ENCODE measurements around the gene RIMBP2. TPM values are rescaled to one million over a fixed set of nuclear protein-coding genes. Genes with fewer than 3 reads are reported as not detected.

Gene RIMBP2
- total RNA-seq, 5 donors from 2014 or later (not counting 1 experiment from before 2014, with no cell fraction given), result 0.10 to 0.38 TPM; not detected in 3

DNA sequence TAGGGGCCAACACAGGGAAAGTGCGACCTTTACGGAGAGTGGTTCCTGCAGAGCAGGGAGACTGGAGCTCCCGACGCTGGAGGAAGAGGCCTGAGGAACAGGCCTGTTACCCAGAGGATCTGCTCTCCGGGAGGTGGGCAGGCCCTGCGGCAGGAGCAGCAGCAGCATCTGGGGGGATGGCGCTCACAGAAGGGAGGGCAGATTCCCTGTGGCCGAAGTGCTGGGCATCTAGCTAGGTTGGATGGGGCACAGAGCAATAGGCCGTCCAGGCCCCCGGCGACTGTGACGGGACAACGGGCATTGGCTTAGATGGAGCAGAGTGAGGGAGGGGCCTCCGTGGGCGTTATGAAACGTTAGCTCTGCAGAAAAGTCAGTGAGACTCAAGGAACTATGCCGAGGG, 242.8 kb downstream of the RIMBP2 start:
- Histone ChIP-seq H3K36me3 (ENCODE audit: control insufficient read depth in 2 of 2, extremely low read depth in 1 of 2, insufficient read depth in 1 of 2, low read length in 1 of 2) (no peaks in the 10 kb centered on the region), H3K27me3 (replicated peaks in 1 of 2; ENCODE audit: control insufficient read depth in 2 of 2, extremely low read depth in 1 of 2, insufficient read depth in 2 of 2, low read length in 1 of 2) (peaks cover 0 to 1% of the 10 kb centered on the region in 2 experiments), H3K9me3 (no peaks in the 10 kb centered on the region), H3K4me3 (ENCODE audit: control insufficient read depth in 1 of 2, extremely low read depth in 1 of 2, low read length in 1 of 2) (no peak overlapping the region), H3K4me1 (ENCODE audit: control insufficient read depth in 1 of 2, extremely low read depth in 1 of 2, insufficient read depth in 2 of 2, low read length in 2 of 2) (no peaks in the 10 kb centered on the region), H3K27ac (ENCODE audit: low read length) (no peak overlapping the region)
- no peak overlapping the region for H3K4me3 Mint-ChIP-seq
- DNase-seq (no peak), ATAC-seq (replicated peaks in 1 of 4) (no peak)
- ChIA-PET POLR2A (no interaction called here), CTCF (no interaction called here)
- H3K9me3 Mint-ChIP-seq, result no peaks in the 10 kb centered on the region
- no peaks in the 10 kb centered on the region for H3K36me3 Mint-ChIP-seq
- H3K27ac Mint-ChIP-seq, result no peak overlapping the region
- H3K4me1 Mint-ChIP-seq, result no peaks in the 10 kb centered on the region
- 76% methylated on average over 16 of the region's 17 CpGs for WGBS (ENCODE audit: insufficient coverage)
- peaks cover 0 to 3% of the 10 kb centered on the region in 2 donors for H3K27me3 Mint-ChIP-seq

GRCh38 chr12:130470969-130471368, 245.1 kb downstream of the RIMBP2 start:
- H3K9me3 Mint-ChIP-seq, result peaks cover 9 to 13% (median 12%) of the 10 kb centered on the region in 3 donors
- H3K9me3 ChIP-seq, result no peaks in the 10 kb centered on the region
- DNase-seq, result no peak
- H3K36me3 Mint-ChIP-seq, result no peaks in the 10 kb centered on the region
- peaks cover 0 to 2% of the 10 kb centered on the region in 2 experiments for H3K27me3 ChIP-seq (replicated peaks in 1 of 2; ENCODE audit: control insufficient read depth in 2 of 2, extremely low read depth in 1 of 2, insufficient read depth in 2 of 2, low read length in 1 of 2)
- no peak overlapping the region for H3K4me3 Mint-ChIP-seq
- H3K27ac Mint-ChIP-seq, result no peak overlapping the region
- 87% methylated on average over 5 of the region's 6 CpGs for WGBS (ENCODE audit: insufficient coverage)
- no peak overlapping the region for H3K4me3 ChIP-seq (ENCODE audit: control insufficient read depth in 1 of 2, extremely low read depth in 1 of 2, low read length in 1 of 2)
- H3K4me1 Mint-ChIP-seq, result no peaks in the 10 kb centered on the region
- ATAC-seq (replicated peaks in 1 of 4), result no peak
- CTCF ChIA-PET, result no interaction called here
- H3K27me3 Mint-ChIP-seq, result peaks cover 0 to 3% of the 10 kb centered on the region in 2 donors
- H3K27ac ChIP-seq (ENCODE audit: low read length), result no peak overlapping the region
- H3K36me3 ChIP-seq (ENCODE audit: control insufficient read depth in 2 of 2, extremely low read depth in 1 of 2, insufficient read depth in 1 of 2, low read length in 1 of 2), result no peaks in the 10 kb centered on the region
- POLR2A ChIA-PET, result no interaction called here
- no peaks in the 10 kb centered on the region for H3K4me1 ChIP-seq (ENCODE audit: control insufficient read depth in 1 of 2, extremely low read depth in 1 of 2, insufficient read depth in 2 of 2, low read length in 2 of 2)

DNA sequence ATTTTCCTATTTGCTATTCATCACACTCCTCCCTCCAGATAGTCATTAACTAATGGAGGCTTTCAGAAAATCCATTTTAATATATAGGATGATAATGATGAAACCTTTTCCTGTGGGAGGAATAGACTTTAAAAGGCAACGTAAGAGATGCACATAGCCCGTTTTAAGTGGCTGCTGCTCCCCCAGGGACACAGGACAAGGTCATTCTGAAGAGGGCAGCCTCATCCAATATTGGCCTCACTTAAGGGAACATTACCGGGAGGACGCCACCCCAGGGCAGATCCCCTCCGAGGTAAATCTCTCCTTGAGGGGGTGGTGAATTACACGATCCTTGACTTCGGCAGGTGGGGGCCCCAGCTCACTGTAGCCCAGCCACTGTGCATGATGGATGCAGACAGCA, 246.5 kb downstream of the RIMBP2 start:
- ChIA-PET CTCF (no interaction called here), POLR2A (no interaction called here)
- H3K9me3 ChIP-seq, result no peaks in the 10 kb centered on the region
- H3K27me3 Mint-ChIP-seq, result no peaks in the 10 kb centered on the region
- peaks cover 0 to 8% of the 10 kb centered on the region in 2 experiments for H3K27me3 ChIP-seq (replicated peaks in 1 of 2; ENCODE audit: control insufficient read depth in 2 of 2, extremely low read depth in 1 of 2, insufficient read depth in 2 of 2, low read length in 1 of 2)
- H3K9me3 Mint-ChIP-seq, result peaks cover 9 to 13% (median 12%) of the 10 kb centered on the region in 3 donors
- H3K4me1 Mint-ChIP-seq, result no peaks in the 10 kb centered on the region
- ATAC-seq (replicated peaks in 1 of 4), result no peak
- no peak overlapping the region for H3K27ac ChIP-seq (ENCODE audit: low read length)
- H3K4me3 ChIP-seq (ENCODE audit: control insufficient read depth in 1 of 2, extremely low read depth in 1 of 2, low read length in 1 of 2), result no peak overlapping the region
- 81% methylated on average over 5 of the region's 7 CpGs for WGBS (ENCODE audit: insufficient coverage)
- H3K36me3 ChIP-seq (ENCODE audit: control insufficient read depth in 2 of 2, extremely low read depth in 1 of 2, insufficient read depth in 1 of 2, low read length in 1 of 2), result no peaks in the 10 kb centered on the region
- no peaks in the 10 kb centered on the region for H3K4me1 ChIP-seq (ENCODE audit: control insufficient read depth in 1 of 2, extremely low read depth in 1 of 2, insufficient read depth in 2 of 2, low read length in 2 of 2)
- no peak overlapping the region for H3K4me3 Mint-ChIP-seq
- no peak for DNase-seq
- no peaks in the 10 kb centered on the region for H3K36me3 Mint-ChIP-seq
- H3K27ac Mint-ChIP-seq, result no peak overlapping the region

DNA sequence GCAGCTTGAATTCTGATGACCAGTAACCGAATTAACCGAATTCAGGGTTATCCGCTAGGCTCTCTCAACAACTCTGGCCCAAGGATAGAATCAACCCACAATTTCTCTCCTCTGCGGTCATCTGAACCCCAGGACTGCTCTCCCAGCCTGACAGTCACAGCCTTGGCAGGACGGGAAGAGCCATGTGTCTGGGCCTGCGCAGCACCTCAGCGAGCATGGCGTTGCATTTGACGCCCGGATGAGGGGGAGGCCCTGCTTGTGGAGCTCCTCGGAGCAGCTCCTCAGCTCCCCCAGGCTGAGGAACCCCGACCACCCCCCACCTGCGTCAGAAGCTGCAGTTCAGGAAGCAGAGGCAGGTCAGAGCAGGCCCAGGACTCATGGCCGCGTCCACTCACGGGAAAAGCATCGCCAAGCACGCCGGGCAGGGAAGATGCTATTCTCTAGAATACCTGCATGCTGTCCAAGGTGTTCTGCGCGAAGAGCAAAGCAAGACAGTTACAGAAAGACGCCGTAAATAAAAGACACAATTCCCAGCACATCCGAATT, 247.3 kb downstream of the RIMBP2 start:
- no peak overlapping the region for H3K27ac Mint-ChIP-seq
- Histone ChIP-seq H3K9me3 (no peaks in the 10 kb centered on the region), H3K27ac (ENCODE audit: low read length) (no peak overlapping the region), H3K4me3 (ENCODE audit: control insufficient read depth in 1 of 2, extremely low read depth in 1 of 2, low read length in 1 of 2) (no peak overlapping the region), H3K36me3 (ENCODE audit: control insufficient read depth in 2 of 2, extremely low read depth in 1 of 2, insufficient read depth in 1 of 2, low read length in 1 of 2) (no peaks in the 10 kb centered on the region), H3K27me3 (replicated peaks in 1 of 2; ENCODE audit: control insufficient read depth in 2 of 2, extremely low read depth in 1 of 2, insufficient read depth in 2 of 2, low read length in 1 of 2) (peaks cover 0 to 9% of the 10 kb centered on the region in 2 experiments), H3K4me1 (ENCODE audit: control insufficient read depth in 1 of 2, extremely low read depth in 1 of 2, insufficient read depth in 2 of 2, low read length in 2 of 2) (no peaks in the 10 kb centered on the region)
- POLR2A ChIA-PET, result no interaction called here
- H3K4me3 Mint-ChIP-seq, result no peak overlapping the region
- DNase-seq (no peak), ATAC-seq (replicated peaks in 1 of 4) (no peak)
- no peaks in the 10 kb centered on the region for H3K27me3 Mint-ChIP-seq
- CTCF ChIA-PET, result no interaction called here
- H3K9me3 Mint-ChIP-seq, result peaks cover 12 to 13% (median 13%) of the 10 kb centered on the region in 3 donors
- 91% methylated on average over 24 of the region's 24 CpGs for WGBS (ENCODE audit: insufficient coverage)
- H3K4me1 Mint-ChIP-seq, result no peaks in the 10 kb centered on the region
- H3K36me3 Mint-ChIP-seq, result no peaks in the 10 kb centered on the region

DNA sequence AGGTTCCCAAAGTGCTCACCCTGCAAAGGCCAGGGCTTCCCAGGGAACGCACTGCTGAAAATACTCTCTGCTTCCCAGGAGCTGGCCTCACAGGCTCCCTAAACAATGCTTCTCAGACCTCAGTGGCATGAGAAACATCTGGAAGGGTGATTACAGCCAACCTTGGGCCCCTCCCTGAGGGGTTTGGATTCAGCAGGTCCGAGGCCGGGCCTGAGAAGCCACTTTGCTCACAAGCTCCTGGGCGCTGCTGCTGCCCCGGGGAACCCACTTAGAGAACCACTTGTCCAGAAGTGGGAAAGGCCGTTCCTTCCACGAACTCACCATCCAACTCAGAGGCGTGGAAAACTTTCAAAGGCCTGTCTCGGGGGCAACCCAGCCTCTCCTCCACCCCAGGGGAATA, 247.9 kb downstream of the RIMBP2 start:
- ATAC-seq (replicated peaks in 1 of 4), result no peak
- no peak overlapping the region for H3K27ac Mint-ChIP-seq
- no peaks in the 10 kb centered on the region for H3K4me1 Mint-ChIP-seq
- no peaks in the 10 kb centered on the region for H3K9me3 ChIP-seq
- H3K36me3 Mint-ChIP-seq, result no peaks in the 10 kb centered on the region
- CTCF ChIA-PET, result no interaction called here
- peaks cover 12 to 13% (median 13%) of the 10 kb centered on the region in 3 donors for H3K9me3 Mint-ChIP-seq
- H3K4me1 ChIP-seq (ENCODE audit: control insufficient read depth in 1 of 2, extremely low read depth in 1 of 2, insufficient read depth in 2 of 2, low read length in 2 of 2), result no peaks in the 10 kb centered on the region
- WGBS (ENCODE audit: insufficient coverage), result 86% methylated on average over 1 of the region's 9 CpGs
- H3K4me3 Mint-ChIP-seq, result no peak overlapping the region
- H3K27me3 ChIP-seq (replicated peaks in 1 of 2; ENCODE audit: control insufficient read depth in 2 of 2, extremely low read depth in 1 of 2, insufficient read depth in 2 of 2, low read length in 1 of 2), result peaks cover 0 to 9% of the 10 kb centered on the region in 2 experiments
- no peak overlapping the region for H3K4me3 ChIP-seq (ENCODE audit: control insufficient read depth in 1 of 2, extremely low read depth in 1 of 2, low read length in 1 of 2)
- H3K27ac ChIP-seq (ENCODE audit: low read length), result no peak overlapping the region
- H3K36me3 ChIP-seq (ENCODE audit: control insufficient read depth in 2 of 2, extremely low read depth in 1 of 2, insufficient read depth in 1 of 2, low read length in 1 of 2), result no peaks in the 10 kb centered on the region
- DNase-seq, result no peak
- H3K27me3 Mint-ChIP-seq, result no peaks in the 10 kb centered on the region
- POLR2A ChIA-PET, result no interaction called here

DNA sequence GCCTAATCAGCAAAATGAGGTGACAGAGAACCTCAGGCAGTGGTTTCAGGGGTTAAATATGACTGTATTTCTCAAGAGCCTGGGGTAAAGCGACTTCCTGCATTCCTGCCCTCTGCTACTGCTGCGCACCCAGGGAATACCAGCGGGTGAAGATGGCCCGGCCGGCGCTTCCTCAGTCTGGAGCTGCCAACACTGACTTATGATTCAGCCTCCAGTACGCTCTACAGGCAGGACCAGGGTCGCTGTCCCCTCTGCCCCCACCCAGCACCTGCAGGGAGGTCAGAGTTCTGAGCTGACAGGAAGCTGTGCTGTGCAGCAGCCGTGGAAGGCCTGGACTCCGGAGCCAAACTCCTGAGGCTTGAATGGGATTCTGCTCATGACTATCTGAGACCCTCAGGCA, 250.5 kb downstream of the RIMBP2 start:
- Histone ChIP-seq H3K4me3 (ENCODE audit: control insufficient read depth in 1 of 2, extremely low read depth in 1 of 2, low read length in 1 of 2) (no peak overlapping the region), H3K4me1 (ENCODE audit: control insufficient read depth in 1 of 2, extremely low read depth in 1 of 2, insufficient read depth in 2 of 2, low read length in 2 of 2) (no peaks in the 10 kb centered on the region), H3K36me3 (ENCODE audit: control insufficient read depth in 2 of 2, extremely low read depth in 1 of 2, insufficient read depth in 1 of 2, low read length in 1 of 2) (no peaks in the 10 kb centered on the region), H3K27ac (ENCODE audit: low read length) (no peak overlapping the region), H3K27me3 (replicated peaks in 1 of 2; ENCODE audit: control insufficient read depth in 2 of 2, extremely low read depth in 1 of 2, insufficient read depth in 2 of 2, low read length in 1 of 2) (peaks cover 0 to 12% of the 10 kb centered on the region in 2 experiments), H3K9me3 (no peaks in the 10 kb centered on the region)
- WGBS (ENCODE audit: insufficient coverage), result 74% methylated on average over 9 of the region's 10 CpGs
- ATAC-seq (replicated peaks in 1 of 4) (no peak), DNase-seq (no peak)
- H3K27ac Mint-ChIP-seq, result no peak overlapping the region
- no peaks in the 10 kb centered on the region for H3K4me1 Mint-ChIP-seq
- peaks cover 12 to 13% (median 13%) of the 10 kb centered on the region in 3 donors for H3K9me3 Mint-ChIP-seq
- CTCF ChIA-PET, result no interaction called here
- H3K36me3 Mint-ChIP-seq, result no peaks in the 10 kb centered on the region
- no peaks in the 10 kb centered on the region for H3K27me3 Mint-ChIP-seq
- POLR2A ChIA-PET, result no interaction called here
- H3K4me3 Mint-ChIP-seq, result no peak overlapping the region

- Mint-ChIP-seq H3K36me3 (no peaks in the 10 kb centered on the region), H3K27ac (no peak overlapping the region), H3K4me1 (no peaks in the 10 kb centered on the region), H3K27me3 (no peaks in the 10 kb centered on the region), H3K4me3 (no peak overlapping the region), H3K9me3 (peaks cover 12 to 13% (median 13%) of the 10 kb centered on the region in 3 donors)
- no peak overlapping the region for H3K27ac ChIP-seq (ENCODE audit: low read length)
- no peaks in the 10 kb centered on the region for H3K4me1 ChIP-seq (ENCODE audit: control insufficient read depth in 1 of 2, extremely low read depth in 1 of 2, insufficient read depth in 2 of 2, low read length in 2 of 2)
- WGBS (ENCODE audit: insufficient coverage), result 94% methylated on average over 7 of the region's 15 CpGs
- CTCF ChIA-PET, result no interaction called here
- H3K9me3 ChIP-seq, result no peaks in the 10 kb centered on the region
- peaks cover 0 to 12% of the 10 kb centered on the region in 2 experiments for H3K27me3 ChIP-seq (replicated peaks in 1 of 2; ENCODE audit: control insufficient read depth in 2 of 2, extremely low read depth in 1 of 2, insufficient read depth in 2 of 2, low read length in 1 of 2)
- POLR2A ChIA-PET, result no interaction called here
- DNase-seq (no peak), ATAC-seq (replicated peaks in 1 of 4) (no peak)
- no peaks in the 10 kb centered on the region for H3K36me3 ChIP-seq (ENCODE audit: control insufficient read depth in 2 of 2, extremely low read depth in 1 of 2, insufficient read depth in 1 of 2, low read length in 1 of 2)
- no peak overlapping the region for H3K4me3 ChIP-seq (ENCODE audit: control insufficient read depth in 1 of 2, extremely low read depth in 1 of 2, low read length in 1 of 2)
Measured at GRCh38 chr12:130465046-130465445, 251.1 kb downstream of the RIMBP2 start.

Measured in T-cell (primary cell).